Mononuclear cell (primary cell): Measurements from ENCODE around the gene SLX4IP. TPM values are rescaled to one million over a fixed set of nuclear protein-coding genes. Genes with fewer than 3 reads are reported as not detected.
"Not testable (repeated sequence)": the region's sequence is repeated elsewhere in the genome, so short reads cannot be mapped to it uniquely, and the experiment has no call there.

ENCODE experiments used
- H3K27me3 ChIP-seq: 2 replicates; pipeline ENCODE4 v1.6.0; 2011; ENCODE audit warnings: low read length, control low read depth; ENCODE audit not compliant: insufficient read depth
- H3K4me1 ChIP-seq: 2 replicates; pipeline ENCODE4 v1.5.1; 2011; ENCODE audit warnings: mild to moderate bottlenecking, low read length, control low read depth; ENCODE audit not compliant: insufficient read depth
- H3K4me3 ChIP-seq: 2 replicates; pipeline ENCODE4 v1.5.1; 2011; ENCODE audit warnings: mild to moderate bottlenecking, low read length, moderate library complexity
- H3K9me3 ChIP-seq: 2 replicates; pipeline ENCODE4 v1.5.1; 2011; ENCODE audit warnings: low read depth, mild to moderate bottlenecking, control low read depth, low read length
- total RNA-seq: library from RNA; depleted of rRNA; stranded (reverse); fragments of >200 nt; gene quantifications from one replicate; pipeline ENCODE4 v1.2.3, GENCODE V29; 2012

SLX4IP gene
- total RNA-seq, 1 donor = 1.2 TPM

GRCh38 chr20:10415013-10415650, 20.0 kb upstream of the SLX4IP start:
- Histone ChIP-seq H3K4me1 (no peaks in the 10 kb centered on the region), H3K27me3 (no peaks in the 10 kb centered on the region), H3K9me3 (no peaks in the 10 kb centered on the region), H3K4me3 (no peak overlapping the region)

DNA sequence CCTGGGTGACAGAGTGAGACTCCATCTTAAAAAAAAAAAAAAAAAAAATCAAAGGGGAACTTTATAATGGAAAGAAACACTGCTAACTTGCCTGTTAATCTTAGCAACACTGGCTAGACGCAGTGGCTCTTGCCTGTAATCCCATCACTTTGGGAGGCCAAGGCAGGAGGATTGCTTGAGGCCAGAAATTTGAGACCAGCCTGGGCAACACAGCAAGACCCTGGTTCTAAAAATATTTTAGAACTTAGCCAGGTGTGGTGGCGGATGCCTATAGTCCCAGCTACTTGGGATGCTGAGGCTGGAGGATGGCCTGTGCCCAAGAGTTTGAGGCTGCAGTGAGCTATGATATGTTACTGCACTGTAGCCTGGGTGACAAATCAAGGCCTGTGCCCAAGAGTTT, 17.9 kb upstream of the SLX4IP start:
- not testable (repeated sequence) for H3K9me3 ChIP-seq

GRCh38 chr20:10419550-10420133, 15.5 kb upstream of the SLX4IP start:
- H3K4me3 ChIP-seq = no peak overlapping the region
- H3K9me3 ChIP-seq = no peaks in the 10 kb centered on the region
- H3K27me3 ChIP-seq = no peaks in the 10 kb centered on the region
- H3K4me1 ChIP-seq = no peaks in the 10 kb centered on the region

More for the DNA sequence above, 17.9 kb upstream of the SLX4IP start:
- H3K4me1 ChIP-seq, H3K4me3 ChIP-seq, H3K27me3 ChIP-seq: not testable (repeated sequence)

DNA sequence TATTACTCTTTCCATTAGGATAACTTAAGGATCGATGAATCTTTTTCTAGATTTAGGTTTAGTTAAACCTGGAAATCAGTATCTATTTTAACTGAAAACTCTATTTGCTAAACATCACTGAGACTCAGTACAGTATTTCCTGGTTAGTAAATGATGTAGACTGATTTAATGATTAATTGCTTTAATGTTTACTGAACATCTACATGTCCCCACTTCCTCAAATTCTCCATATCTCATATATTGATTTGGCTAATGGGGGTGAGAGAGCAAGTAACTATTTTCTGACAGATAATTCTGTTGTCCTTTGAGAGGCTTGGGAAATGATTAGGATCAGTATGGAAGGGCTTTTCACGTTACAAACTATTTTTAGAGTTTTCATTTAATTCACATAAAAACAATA, 11.4 kb upstream of the SLX4IP start:
- H3K4me3 ChIP-seq = no peak overlapping the region
- peaks cover 6% of the 10 kb centered on the region for H3K4me1 ChIP-seq
- no peaks in the 10 kb centered on the region for H3K27me3 ChIP-seq
- H3K9me3 ChIP-seq = no peaks in the 10 kb centered on the region

DNA sequence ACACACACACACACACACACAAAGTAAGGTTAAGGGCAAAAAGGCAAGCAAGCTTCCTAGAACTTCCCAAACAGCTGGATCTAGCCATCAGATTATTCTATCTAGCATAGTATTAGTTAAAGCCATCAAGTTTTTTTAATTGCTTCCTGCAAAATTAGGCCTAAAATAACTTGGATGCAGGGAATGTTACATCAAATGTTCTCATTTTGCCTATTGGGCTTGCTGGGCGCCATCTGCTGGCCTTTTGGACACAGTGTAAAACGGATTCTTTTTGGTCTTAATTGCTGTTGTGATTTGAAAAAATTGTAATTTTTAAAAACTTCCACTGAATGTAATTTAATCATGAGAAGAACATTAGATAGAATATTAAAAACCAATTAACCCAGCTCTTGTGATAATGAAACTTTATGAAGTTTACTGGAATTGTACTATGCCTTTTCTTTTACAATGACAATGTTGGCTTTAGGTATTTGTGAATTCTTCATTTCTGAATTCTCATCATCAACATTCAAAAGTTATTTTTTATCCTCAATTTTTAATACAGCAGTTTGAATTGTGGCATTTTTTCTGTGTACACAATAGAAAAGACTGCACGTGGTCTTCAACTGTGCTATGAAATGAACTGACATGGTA, 7.9 kb upstream of the SLX4IP start:
- peaks cover 12% of the 10 kb centered on the region for H3K4me1 ChIP-seq
- H3K27me3 ChIP-seq = no peaks in the 10 kb centered on the region
- H3K9me3 ChIP-seq = no peaks in the 10 kb centered on the region
- no peak overlapping the region for H3K4me3 ChIP-seq

GRCh38 chr20:10428008-10428407, 7.1 kb upstream of the SLX4IP start:
- Histone ChIP-seq H3K4me3 (no peak overlapping the region), H3K9me3 (no peaks in the 10 kb centered on the region), H3K4me1 (peaks cover 21% of the 10 kb centered on the region), H3K27me3 (no peaks in the 10 kb centered on the region)

DNA sequence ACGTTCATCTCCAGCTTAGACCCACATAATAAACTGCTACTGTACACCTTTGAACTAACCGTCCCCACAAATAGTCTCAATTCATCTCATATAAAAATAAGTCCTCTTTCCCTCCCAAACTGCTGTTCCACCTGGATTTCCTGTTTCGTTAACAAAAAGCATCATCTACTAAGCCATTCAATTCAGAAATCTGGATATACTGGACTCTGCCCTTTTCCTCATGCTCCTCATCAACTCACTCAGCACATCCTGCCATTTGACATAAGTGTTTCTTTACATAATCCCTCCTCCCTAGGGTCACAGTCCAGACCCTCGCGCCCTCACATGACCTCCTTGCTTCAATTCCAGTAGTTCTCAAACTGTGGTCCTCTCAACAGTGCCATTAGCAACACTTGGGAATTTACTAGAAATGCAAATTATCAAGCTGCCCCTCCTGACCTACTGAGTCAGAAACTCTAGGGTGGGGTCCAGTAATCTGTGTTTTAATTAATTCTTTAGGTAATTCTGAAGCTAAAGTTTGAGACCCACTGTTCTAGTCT, 5.6 kb upstream of the SLX4IP start:
- Histone ChIP-seq H3K4me3 (no peak overlapping the region), H3K27me3 (no peaks in the 10 kb centered on the region), H3K4me1 (peaks cover 28% of the 10 kb centered on the region), H3K9me3 (no peaks in the 10 kb centered on the region)

GRCh38 chr20:10430000-10430466, 5.1 kb upstream of the SLX4IP start:
- no peak overlapping the region for H3K4me3 ChIP-seq
- no peaks in the 10 kb centered on the region for H3K27me3 ChIP-seq
- H3K9me3 ChIP-seq = no peaks in the 10 kb centered on the region
- peaks cover 28% of the 10 kb centered on the region for H3K4me1 ChIP-seq

DNA sequence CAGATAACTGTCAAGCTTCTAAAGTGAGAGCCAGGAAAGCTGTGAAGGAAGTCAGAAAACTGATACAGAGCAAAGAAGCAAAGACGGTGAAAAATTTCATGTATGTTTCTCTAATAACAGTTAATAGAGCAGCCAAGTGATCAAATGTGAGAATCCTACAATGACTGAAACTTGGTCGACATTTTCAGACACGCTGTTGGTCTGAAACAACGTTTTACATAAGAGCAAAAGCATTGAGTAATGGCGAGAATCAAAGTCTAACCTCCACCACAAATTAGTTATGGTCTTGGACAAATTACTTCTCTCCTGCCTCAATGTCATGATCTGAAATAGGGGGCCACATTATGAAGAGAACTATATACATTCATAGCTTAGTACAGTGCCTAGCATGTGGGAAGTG, 4.4 kb upstream of the SLX4IP start:
- Histone ChIP-seq H3K27me3 (no peaks in the 10 kb centered on the region), H3K4me1 (peaks cover 34% of the 10 kb centered on the region), H3K9me3 (no peaks in the 10 kb centered on the region), H3K4me3 (no peak overlapping the region)

DNA sequence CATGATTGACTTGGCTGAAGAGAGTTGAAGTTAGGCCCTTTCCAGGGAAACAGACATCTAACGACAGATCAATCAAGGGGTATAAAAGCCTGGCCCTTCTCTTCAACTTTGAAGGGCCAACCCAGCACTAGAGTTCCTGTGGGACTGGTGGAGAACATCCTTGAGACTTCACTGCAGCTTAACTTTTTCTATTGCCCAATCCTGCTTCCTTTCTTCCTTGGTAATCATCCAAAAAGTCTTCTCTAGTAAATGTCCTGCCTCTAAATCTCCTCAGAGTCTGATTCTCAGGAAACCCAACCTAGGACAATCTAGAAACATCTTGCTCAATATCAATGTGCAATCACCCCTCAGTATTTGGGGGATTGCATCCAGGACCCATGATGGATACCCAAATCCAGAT, 3.0 kb upstream of the SLX4IP start:
- Histone ChIP-seq H3K9me3 (no peaks in the 10 kb centered on the region), H3K4me1 (peaks cover 42% of the 10 kb centered on the region), H3K4me3 (no peak overlapping the region), H3K27me3 (no peaks in the 10 kb centered on the region)

- no peaks in the 10 kb centered on the region for H3K9me3 ChIP-seq
- H3K4me3 ChIP-seq = peak overlapping the region; percentile 88
- H3K27me3 ChIP-seq = no peaks in the 10 kb centered on the region
- H3K4me1 ChIP-seq = peaks cover 44% of the 10 kb centered on the region
Measured at GRCh38 chr20:10433014-10433622, 2.0 kb upstream of the SLX4IP start.

DNA sequence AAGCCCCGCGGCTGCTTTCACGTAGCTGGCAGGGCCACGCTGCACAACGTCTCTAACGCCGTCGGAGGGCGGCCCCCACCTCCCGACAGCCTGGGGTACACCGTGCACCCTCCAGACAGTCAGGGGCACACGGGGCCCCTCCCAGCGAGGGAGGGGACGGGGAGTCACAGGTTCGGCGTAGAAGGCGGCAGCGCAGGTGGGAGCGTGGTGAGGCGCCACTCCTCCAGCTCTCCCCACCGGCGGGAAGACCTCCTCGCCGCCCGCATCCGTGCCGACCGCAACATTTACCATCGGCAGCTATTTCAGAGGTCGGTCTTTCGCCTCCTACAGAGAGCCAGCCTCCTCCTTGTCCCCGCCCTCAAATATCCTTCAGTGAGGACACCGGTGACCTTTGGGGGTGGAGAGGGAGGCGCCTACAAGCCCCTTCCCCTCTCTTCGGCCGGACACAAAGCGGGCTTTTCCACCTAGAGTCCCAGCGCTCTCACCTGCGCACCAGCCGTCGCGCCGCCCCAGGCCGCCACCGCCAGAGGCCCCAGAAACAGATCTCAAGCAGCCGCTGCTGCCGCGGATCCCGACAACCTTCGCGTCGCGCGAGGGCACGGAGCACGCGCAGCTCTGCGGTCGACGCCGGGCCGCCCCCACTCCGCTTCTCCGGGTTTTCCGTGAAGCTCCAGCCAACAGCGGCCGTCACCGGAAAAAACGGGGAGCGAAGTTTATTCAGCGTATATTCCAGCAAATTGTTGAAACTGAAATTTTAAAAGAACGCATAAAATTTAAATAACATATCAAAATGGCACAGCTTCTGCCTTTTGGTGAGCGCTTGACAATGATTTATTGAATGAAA, 1.3 kb upstream of the SLX4IP start, which contains the start of gene MKKS:
TSS of gene MKKS (minus strand) at position 600 of the 844 bp plus-strand sequence. CDS start 20,708 bp downstream, outside the sequence.
- Histone ChIP-seq H3K4me3 (peak within 1 kb of the TSS; percentile 88), H3K9me3 (no peaks in the 10 kb centered on the region), H3K4me1 (peaks cover 39% of the 10 kb centered on the region), H3K27me3 (no peaks in the 10 kb centered on the region)

DNA sequence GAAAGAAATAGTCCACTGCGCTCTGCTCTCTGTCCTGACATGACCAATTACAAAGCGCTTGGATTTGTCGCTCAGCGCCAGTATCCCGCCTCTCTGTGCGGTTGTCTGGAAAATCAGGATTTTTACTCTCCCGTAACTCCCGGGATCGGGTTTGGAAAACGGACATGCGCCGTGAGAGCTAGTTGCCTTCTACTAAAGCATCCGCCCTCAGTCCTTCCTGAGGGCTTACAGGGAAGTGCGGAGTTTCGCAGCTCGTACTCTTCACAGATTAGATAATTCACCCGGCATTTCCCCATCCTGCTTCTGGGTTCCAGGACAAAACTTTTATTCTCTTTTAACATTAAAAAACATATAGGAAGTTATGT, 656 bp upstream of the SLX4IP start:
- Histone ChIP-seq H3K27me3 (no peaks in the 10 kb centered on the region), H3K9me3 (no peaks in the 10 kb centered on the region), H3K4me1 (peaks cover 39% of the 10 kb centered on the region), H3K4me3 (peak overlapping the region; percentile 88)

- Histone ChIP-seq H3K27me3 (no peaks in the 10 kb centered on the region), H3K4me3 (no peak overlapping the region), H3K9me3 (no peaks in the 10 kb centered on the region), H3K4me1 (peaks cover 39% of the 10 kb centered on the region)
Measured at GRCh38 chr20:10436053-10436699, 1.1 kb downstream of the SLX4IP start.
